Smooth muscle cell (in vitro differentiated cells): Measurements from ENCODE around the gene CASKIN1. TPM values are rescaled to one million over a fixed set of nuclear protein-coding genes. Genes with fewer than 3 reads are reported as not detected.

Experiments
- DNase-seq: peaks from one replicate; lab custom pipeline; 2025; ENCODE audit not compliant: unreplicated experiment; lab: John Stamatoyannopoulos, UW
- H2AFZ ChIP-seq: fragments of 200-600 bp; sonication (generic); 2 replicates; pipeline ENCODE4 v1.6.0; 2016; ENCODE audit warnings: antibody characterized with exemption, low read depth, mild to moderate bottlenecking
- H3F3A ChIP-seq: fragments of 200-600 bp; sonication (generic); 2 replicates; pipeline ENCODE4 v1.6.0; 2017; ENCODE audit warnings: antibody characterized with exemption, low read depth
- H3K27ac ChIP-seq: fragments of 200-600 bp; sonication (generic); 2 replicates; pipeline ENCODE4 v1.5.1; 2016; ENCODE audit warnings: low read depth, mild to moderate bottlenecking
- H3K27me3 ChIP-seq: fragments of 200-600 bp; sonication (generic); 2 replicates; pipeline ENCODE4 v1.6.1; 2016; ENCODE audit warnings: low read depth, mild to moderate bottlenecking
- H3K36me3 ChIP-seq: fragments of 200-600 bp; sonication (generic); 2 replicates; pipeline ENCODE4 v1.5.1; 2016; ENCODE audit warnings: low read depth
- H3K4me1 ChIP-seq: fragments of 200-600 bp; sonication (generic); 2 replicates; pipeline ENCODE4 v1.5.1; 2016; ENCODE audit warnings: low read depth
- H3K4me2 ChIP-seq: fragments of 200-600 bp; sonication (generic); 2 replicates; pipeline ENCODE4 v1.6.0; 2016; ENCODE audit warnings: mild to moderate bottlenecking
- H3K4me3 ChIP-seq: fragments of 200-600 bp; sonication (generic); 2 replicates; pipeline ENCODE4 v1.5.1; 2016; ENCODE audit warnings: mild to moderate bottlenecking
- H3K79me2 ChIP-seq: fragments of 200-600 bp; sonication (generic); 2 replicates; pipeline ENCODE4 v1.6.0; 2016; ENCODE audit warnings: low read depth, mild to moderate bottlenecking
- H3K9ac ChIP-seq: fragments of 200-600 bp; sonication (generic); 2 replicates; pipeline ENCODE4 v1.6.0; 2016; ENCODE audit warnings: low read depth
- H3K9me3 ChIP-seq: fragments of 200-600 bp; sonication (generic); replicated peaks from 2 replicates; pipeline ENCODE4 v1.5.1; 2016; ENCODE audit warnings: low read depth
- H4K20me1 ChIP-seq: fragments of 200-600 bp; sonication (generic); 2 replicates; pipeline ENCODE4 v1.6.0; 2016; ENCODE audit warnings: low read depth
- CTCF ChIP-seq: fragments of 200-600 bp; sonication (generic); IDR thresholded peaks from 2 replicates; pipeline ENCODE4 v1.5.1; 2017; ENCODE audit warnings: borderline replicate concordance, mild to moderate bottlenecking, antibody characterized with exemption; ENCODE audit not compliant: insufficient read depth, poor library complexity, severe bottlenecking
- WGBS: methylation state at CpG from one replicate; pipeline ENCODE4 v1.1.7; 2016; ENCODE audit warnings: low lambda C conversion rate; 5-methylcytosine and 5-hydroxymethylcytosine counted together
- polyA plus RNA-seq: library from polyadenylated mRNA; unstranded; fragments of >200 nt; fragmentation: Nextera tagmentation; extraction: Ambion mirVana; gene quantifications from 2 replicates; pipeline ENCODE4 v1.2.1, GENCODE V29; 2016
- total RNA-seq: library from RNA; depleted of rRNA; stranded (reverse); fragments of >200 nt; gene quantifications from 2 replicates; pipeline ENCODE4 v1.2.3, GENCODE V29; 2014

CASKIN1 gene
- total and polyA plus RNA-seq, 2 experiments from 2014 or later = 0.09 to 0.45 TPM

GRCh38 chr16:2179576-2179975, 16.8 kb downstream of the CASKIN1 start:
- no peaks in the 10 kb centered on the region for H3F3A ChIP-seq
- no peak overlapping the region for H3K4me3 ChIP-seq
- H3K27ac ChIP-seq = no peak overlapping the region
- no peaks in the 10 kb centered on the region for H3K27me3 ChIP-seq
- H3K36me3 ChIP-seq = no peaks in the 10 kb centered on the region
- H3K4me1 ChIP-seq = no peaks in the 10 kb centered on the region
- no peaks in the 10 kb centered on the region for H4K20me1 ChIP-seq
- no peaks in the 10 kb centered on the region for H3K9me3 ChIP-seq
- no peak overlapping the region for H3K4me2 ChIP-seq
- H3K9ac ChIP-seq = no peak overlapping the region
- over 99% methylated on average over 25 of the region's 31 CpGs for WGBS
- no peaks in the 10 kb centered on the region for H3K79me2 ChIP-seq
- TF ChIP-seq CTCF = no peak
- H2AFZ ChIP-seq = no peak overlapping the region
- DNase-seq = no peak

GRCh38 chr16:2179107-2179501, 17.3 kb downstream of the CASKIN1 start:
- H3K4me1 ChIP-seq = no peaks in the 10 kb centered on the region
- H3K27me3 ChIP-seq = no peaks in the 10 kb centered on the region
- no peak overlapping the region for H2AFZ ChIP-seq
- no peaks in the 10 kb centered on the region for H3K9me3 ChIP-seq
- no peak overlapping the region for H3K4me2 ChIP-seq
- TF ChIP-seq CTCF = no peak
- no peaks in the 10 kb centered on the region for H3F3A ChIP-seq
- no peak overlapping the region for H3K9ac ChIP-seq
- no peaks in the 10 kb centered on the region for H3K36me3 ChIP-seq
- no peak overlapping the region for H3K4me3 ChIP-seq
- no peaks in the 10 kb centered on the region for H4K20me1 ChIP-seq
- H3K79me2 ChIP-seq = no peaks in the 10 kb centered on the region
- H3K27ac ChIP-seq = no peak overlapping the region
- DNase-seq = no peak
- WGBS = 73% methylated on average over 8 of the region's 50 CpGs

GRCh38 chr16:2178321-2179106, 17.9 kb downstream of the CASKIN1 start:
- no peak for TF ChIP-seq CTCF
- Histone ChIP-seq H3K27me3 (no peaks in the 10 kb centered on the region), H3F3A (no peaks in the 10 kb centered on the region), H3K79me2 (no peaks in the 10 kb centered on the region), H3K9me3 (no peaks in the 10 kb centered on the region), H3K36me3 (no peaks in the 10 kb centered on the region), H4K20me1 (no peaks in the 10 kb centered on the region), H3K4me3 (no peak overlapping the region), H3K4me2 (no peak overlapping the region), H2AFZ (no peak overlapping the region), H3K4me1 (no peaks in the 10 kb centered on the region), H3K27ac (no peak overlapping the region), H3K9ac (no peak overlapping the region)
- WGBS = 95% methylated on average over 24 of the region's 106 CpGs
- DNase-seq = no peak

GRCh38 chr16:2177561-2177960, 18.8 kb downstream of the CASKIN1 start:
- Histone ChIP-seq H3K27ac (no peak overlapping the region), H3K9ac (no peak overlapping the region), H3K4me3 (no peak overlapping the region), H3F3A (no peaks in the 10 kb centered on the region), H3K4me1 (no peaks in the 10 kb centered on the region), H4K20me1 (no peaks in the 10 kb centered on the region), H3K9me3 (no peaks in the 10 kb centered on the region), H2AFZ (no peak overlapping the region), H3K27me3 (no peaks in the 10 kb centered on the region), H3K79me2 (no peaks in the 10 kb centered on the region), H3K36me3 (no peaks in the 10 kb centered on the region), H3K4me2 (no peak overlapping the region)
- DNase-seq = no peak
- 96% methylated on average over 17 of the region's 20 CpGs for WGBS
- TF ChIP-seq CTCF = no peak
